ENCODE results near the gene TP73.

The TP73 gene

DNA sequence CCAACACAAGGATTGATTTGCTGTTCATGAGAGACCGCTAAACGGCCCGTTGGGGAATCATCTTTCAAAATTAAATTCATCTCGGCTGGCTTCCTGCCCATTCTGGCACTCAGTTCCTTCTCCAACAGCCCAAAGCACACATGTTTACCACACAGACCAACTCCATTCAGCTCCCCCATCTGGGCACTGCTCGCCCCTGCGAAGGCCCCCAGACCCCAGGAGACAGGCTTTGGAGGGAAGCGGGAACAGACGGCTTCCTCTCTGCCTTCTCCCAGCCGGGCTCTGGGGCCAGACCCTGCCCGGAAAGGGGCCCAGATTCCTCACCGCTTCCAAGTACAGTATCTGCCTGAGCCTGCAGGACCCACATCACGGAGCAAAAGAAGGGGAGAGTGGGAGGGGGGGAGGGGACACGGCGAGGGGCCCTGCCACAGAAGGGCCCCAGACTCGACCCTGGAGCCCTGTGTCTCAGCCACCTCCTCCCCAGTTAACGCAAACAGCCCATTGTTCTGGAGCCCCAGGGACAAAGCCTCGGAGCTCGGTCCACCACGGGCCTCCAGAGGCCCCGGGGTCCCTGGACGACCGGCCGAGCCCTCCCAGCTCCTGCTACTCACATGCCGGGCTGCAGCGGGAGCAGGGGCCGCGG, 41.7 kb upstream of the TP73 start:
- POLR2A ChIA-PET: no interaction called here

GRCh38 chr1:3611170-3612019, 40.9 kb upstream of the TP73 start, which contains the start of gene MEGF6:
Gene MEGF6 (minus strand): TSS chr1:3611508. CDS start chr1:3611268, 240 bp downstream.
- CTCF ChIA-PET: no interaction called here
- DNase-seq (ENCODE audit: extremely low spot score): no peak
- POLR2A ChIA-PET: no interaction called here
- TF ChIP-seq CTCF (IDR thresholded peaks at IDR 0.05; ENCODE audit: control extremely low read depth, extremely low read depth, low read depth, missing control alignments): no peak

More for the DNA sequence above, 41.7 kb upstream of the TP73 start:
- TF ChIP-seq CTCF (IDR thresholded peaks at IDR 0.05; ENCODE audit: control extremely low read depth, extremely low read depth, low read depth, missing control alignments): no peak
- no peak for DNase-seq (ENCODE audit: extremely low spot score)
- CTCF ChIA-PET: interaction anchor here (1.1 to 1.2 kb wide), 2 partner anchors 10 to 114 kb away, joined by 3 to 4 read pairs; no protein-coding TSS in a partner anchor

DNA sequence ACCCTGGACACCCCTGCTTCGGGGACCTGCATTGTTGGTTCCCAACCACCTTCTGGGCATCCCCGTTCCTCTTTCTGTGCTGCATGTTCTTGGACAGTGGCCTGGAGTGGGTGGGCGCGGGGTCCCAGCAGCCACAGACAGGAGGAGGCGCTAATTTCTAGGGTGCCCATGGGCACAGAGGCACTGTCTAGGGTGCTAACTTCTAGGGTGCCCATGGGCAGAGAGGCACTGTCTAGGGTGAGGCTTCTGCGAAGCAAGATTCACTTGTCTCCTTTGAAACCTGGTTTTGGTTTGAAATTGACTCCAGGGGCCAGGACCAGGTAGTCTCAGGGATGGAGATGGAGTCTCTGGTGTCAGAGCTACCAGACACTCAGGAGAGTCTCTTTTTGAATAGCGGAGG, 40.2 kb upstream of the TP73 start:
- POLR2A ChIA-PET: no interaction called here
- CTCF ChIA-PET: no interaction called here
- TF ChIP-seq CTCF (IDR thresholded peaks at IDR 0.05; ENCODE audit: control extremely low read depth, extremely low read depth, low read depth, missing control alignments): no peak
- DNase-seq (ENCODE audit: extremely low spot score): no peak

GRCh38 chr1:3614755-3615742, 37.3 kb upstream of the TP73 start:
- ChIA-PET POLR2A (no interaction called here), CTCF (interaction anchor here (0.7 to 3.9 kb wide), 4 partner anchors 11 to 162 kb away, joined by 3 to 24 read pairs (median 5); no protein-coding TSS in a partner anchor)
- DNase-seq (ENCODE audit: extremely low spot score): no peak
- TF ChIP-seq CTCF (IDR thresholded peaks at IDR 0.05; ENCODE audit: control extremely low read depth, extremely low read depth, low read depth, missing control alignments): peak; percentile 57

DNA sequence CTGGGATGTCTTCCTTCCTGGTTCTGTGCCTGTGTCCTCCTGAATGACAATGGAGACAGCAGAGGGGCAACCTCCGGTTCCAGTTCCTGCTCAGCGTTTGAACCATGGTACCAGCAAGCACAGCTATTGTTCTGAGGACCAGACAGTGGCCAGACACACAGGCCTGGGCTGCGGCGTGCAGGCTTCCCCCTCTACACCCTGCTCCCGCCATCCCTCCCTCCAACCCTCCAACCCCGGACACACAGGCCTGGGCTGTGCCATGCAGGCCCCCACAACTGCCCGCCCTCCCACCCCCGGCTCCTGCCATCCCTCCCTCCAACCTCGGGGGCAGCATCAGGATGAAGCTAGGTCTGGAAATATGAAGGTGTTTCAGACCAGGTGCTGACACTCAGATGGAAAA, 35.5 kb upstream of the TP73 start:
- no peak for TF ChIP-seq CTCF (IDR thresholded peaks at IDR 0.05; ENCODE audit: control extremely low read depth, extremely low read depth, low read depth, missing control alignments)
- ChIA-PET POLR2A (no interaction called here), CTCF (interaction anchor here (1.3 to 3.9 kb wide), 3 partner anchors 11 to 60 kb away, joined by 3 to 24 read pairs (median 4); no protein-coding TSS in a partner anchor)
- DNase-seq (ENCODE audit: extremely low spot score): no peak
